ENCODE data around the gene PCBP3.

DNA sequence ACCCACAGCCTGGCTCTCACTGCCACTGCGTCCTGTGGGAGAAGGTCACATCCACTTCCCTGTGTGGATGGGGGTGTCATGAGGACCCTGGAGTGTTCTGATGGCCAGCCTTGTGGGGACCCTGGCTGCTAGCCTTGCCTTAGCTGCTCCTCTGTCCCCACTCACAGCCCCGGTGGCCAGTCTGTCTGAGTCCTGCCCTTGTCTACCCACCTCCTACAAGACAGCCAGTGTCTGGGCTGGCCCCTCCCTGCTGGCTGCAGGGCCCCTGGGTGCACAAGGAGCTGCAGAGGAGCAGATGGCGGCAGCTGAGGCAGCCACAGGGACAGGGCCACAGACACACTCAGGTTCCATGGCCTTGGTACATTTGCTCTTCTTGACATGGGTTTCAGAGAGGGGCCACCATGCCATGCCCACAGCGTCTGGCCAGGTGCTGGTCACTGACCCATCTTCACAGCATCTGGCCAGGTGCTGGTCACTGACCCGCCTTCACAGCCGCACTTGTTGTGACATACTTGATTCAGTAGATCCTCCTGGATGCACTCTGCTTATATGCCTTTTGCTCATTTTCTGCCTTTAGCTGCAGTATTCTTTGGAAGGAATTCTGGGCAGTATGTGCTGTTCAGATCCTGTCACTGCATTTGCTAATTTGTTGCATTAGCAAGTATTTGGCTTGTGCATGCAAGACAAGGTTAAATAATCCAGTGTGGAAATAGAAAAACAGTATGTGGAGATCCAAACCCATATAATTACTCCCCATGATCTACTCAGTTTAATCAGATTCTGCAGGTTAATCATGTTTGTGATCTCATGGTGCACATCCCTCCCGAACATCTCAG, 157.8 kb downstream of the PCBP3 start:
- TF ChIP-seq, protein P1, sequence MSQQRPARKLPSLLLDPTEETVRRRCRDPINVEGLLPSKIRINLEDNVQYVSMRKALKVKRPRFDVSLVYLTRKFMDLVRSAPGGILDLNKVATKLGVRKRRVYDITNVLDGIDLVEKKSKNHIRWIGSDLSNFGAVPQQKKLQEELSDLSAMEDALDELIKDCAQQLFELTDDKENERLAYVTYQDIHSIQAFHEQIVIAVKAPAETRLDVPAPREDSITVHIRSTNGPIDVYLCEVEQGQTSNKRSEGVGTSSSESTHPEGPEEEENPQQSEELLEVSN (IDR thresholded peaks at IDR 0.05) = no peak
- TF ChIP-seq POLR2A (IDR thresholded peaks at IDR 0.05; ENCODE audit: control extremely low read depth in 1 of 2, low read depth in 2 of 2, low read length in 2 of 2) = no peak
- no peak for TF ChIP-seq ASH2L (IDR thresholded peaks at IDR 0.05; ENCODE audit: low read length)
